ENCODE results near the gene MECR. TPM values are rescaled to one million over a fixed set of nuclear protein-coding genes. Genes with fewer than 3 reads are reported as not detected.
A peak's percentile ranks its signal among the peaks of the same experiment; 100 is the strongest.

The MECR gene
- total and polyA plus RNA-seq, 2 experiments from 2014 or later = 41.4 to 60.0 TPM

GRCh38 chr1:29243023-29243870, 12.5 kb upstream of the MECR start:
- Histone ChIP-seq H3K4me3 (no peak overlapping the region), H3K4me1 (ENCODE audit: low read depth) (peaks cover 5% of the 10 kb centered on the region), H3K27me3 (no peaks in the 10 kb centered on the region), H3K9me3 (ENCODE audit: low read depth) (no peaks in the 10 kb centered on the region), H3K36me3 (no peaks in the 10 kb centered on the region), H3K27ac (no peak overlapping the region)
- DNase-seq (ENCODE audit: low read depth in 1 of 2, low spot score in 1 of 2) = no peak
- TF ChIP-seq CTCF (IDR thresholded peaks at IDR 0.05; ENCODE audit: low read depth, low read length) = no peak

GRCh38 chr1:29240986-29241385, 10.3 kb upstream of the MECR start:
- H3K27me3 ChIP-seq = peaks cover 7% of the 10 kb centered on the region
- no peak for TF ChIP-seq CTCF (IDR thresholded peaks at IDR 0.05; ENCODE audit: low read depth, low read length)
- DNase-seq (ENCODE audit: low read depth in 1 of 2, low spot score in 1 of 2) = no peak
- H3K27ac ChIP-seq = no peak overlapping the region
- H3K36me3 ChIP-seq = no peaks in the 10 kb centered on the region
- H3K9me3 ChIP-seq (ENCODE audit: low read depth) = no peaks in the 10 kb centered on the region
- H3K4me1 ChIP-seq (ENCODE audit: low read depth) = peaks cover 5% of the 10 kb centered on the region
- H3K4me3 ChIP-seq = no peak overlapping the region

GRCh38 chr1:29240400-29240837, 9.7 kb upstream of the MECR start:
- Histone ChIP-seq H3K4me1 (ENCODE audit: low read depth) (peaks cover 5% of the 10 kb centered on the region), H3K4me3 (no peak overlapping the region), H3K27ac (no peak overlapping the region), H3K27me3 (peaks cover 10% of the 10 kb centered on the region), H3K36me3 (no peaks in the 10 kb centered on the region), H3K9me3 (ENCODE audit: low read depth) (no peaks in the 10 kb centered on the region)
- peak; percentile 52 to 57 for DNase-seq (ENCODE audit: low read depth in 1 of 2, low spot score in 1 of 2)
- TF ChIP-seq CTCF (IDR thresholded peaks at IDR 0.05; ENCODE audit: low read depth, low read length) = peak; percentile 41

- DNase-seq (ENCODE audit: low read depth in 1 of 2, low spot score in 1 of 2) = peak in 1 of 2 donors; percentile 20
- H3K36me3 ChIP-seq = no peaks in the 10 kb centered on the region
- no peak for TF ChIP-seq CTCF (IDR thresholded peaks at IDR 0.05; ENCODE audit: low read depth, low read length)
- H3K4me3 ChIP-seq = no peak overlapping the region
- H3K9me3 ChIP-seq (ENCODE audit: low read depth) = no peaks in the 10 kb centered on the region
- H3K4me1 ChIP-seq (ENCODE audit: low read depth) = peaks cover 5% of the 10 kb centered on the region
- H3K27ac ChIP-seq = no peak overlapping the region
- peaks cover 17% of the 10 kb centered on the region for H3K27me3 ChIP-seq
Measured at GRCh38 chr1:29239142-29239541, 8.4 kb upstream of the MECR start.

GRCh38 chr1:29238620-29239002, 7.9 kb upstream of the MECR start:
- no peak overlapping the region for H3K4me3 ChIP-seq
- TF ChIP-seq CTCF (IDR thresholded peaks at IDR 0.05; ENCODE audit: low read depth, low read length) = no peak
- H3K27me3 ChIP-seq = peaks cover 17% of the 10 kb centered on the region
- no peak for DNase-seq (ENCODE audit: low read depth in 1 of 2, low spot score in 1 of 2)
- peaks cover 5% of the 10 kb centered on the region for H3K4me1 ChIP-seq (ENCODE audit: low read depth)
- H3K36me3 ChIP-seq = no peaks in the 10 kb centered on the region
- H3K9me3 ChIP-seq (ENCODE audit: low read depth) = no peaks in the 10 kb centered on the region
- no peak overlapping the region for H3K27ac ChIP-seq
